CD14-positive monocyte (primary cell): ENCODE data around the gene DAPK2. TPM values are rescaled to one million over a fixed set of nuclear protein-coding genes. Genes with fewer than 3 reads are reported as not detected.

Experiments
- DNase-seq, 3 donors: peaks; one replicate each; pipeline ENCODE4 v3.0.0-alpha.2; 2011 to 2022
- H2AFZ ChIP-seq: 2 replicates; pipeline ENCODE4 v1.6.0; 2012; ENCODE audit warnings: mild to moderate bottlenecking, low read depth, low read length, inconsistent platforms; ENCODE audit not compliant: insufficient read depth, poor library complexity, severe bottlenecking
- H3K27ac ChIP-seq, 2 donors: 1 replicate in 1 of 2; 2 replicates in 1 of 2; pipeline ENCODE4 v1.5.1; 2012 to 2013; ENCODE audit warnings: low read length in 2 of 2, control low read depth in 1 of 2, inconsistent platforms in 1 of 2, low read depth in 1 of 2, mild to moderate bottlenecking in 1 of 2
- H3K27me3 ChIP-seq, 2 donors: one replicate each; pipeline versions ENCODE4 v1.6.0 to v1.6.1; 2011 to 2013; ENCODE audit warnings: low read length in 2 of 2; ENCODE audit not compliant: control insufficient read depth in 2 of 2, insufficient read depth in 2 of 2
- H3K36me3 ChIP-seq, 2 donors: replicated peaks in 1 of 2; 1 replicate in 1 of 2; 2 replicates in 1 of 2; pipeline versions ENCODE4 v1.5.1 to v1.6.1; 2012 to 2013; ENCODE audit warnings: low read length in 2 of 2, control low read depth in 1 of 2, inconsistent platforms in 1 of 2, mild to moderate bottlenecking in 1 of 2; ENCODE audit not compliant: insufficient read depth in 2 of 2, control insufficient read depth in 1 of 2
- H3K4me1 ChIP-seq, 2 donors: 1 replicate in 1 of 2; 2 replicates in 1 of 2; pipeline versions ENCODE4 v1.5.1 to v1.6.1; 2012 to 2013; ENCODE audit warnings: low read length in 2 of 2, control low read depth in 1 of 2, inconsistent platforms in 1 of 2, mild to moderate bottlenecking in 1 of 2, moderate library complexity in 1 of 2; ENCODE audit not compliant: insufficient read depth in 2 of 2, control insufficient read depth in 1 of 2
- H3K4me2 ChIP-seq: replicated peaks from 2 replicates; pipeline ENCODE3; 2012; ENCODE audit warnings: low read length, moderate library complexity, mild to moderate bottlenecking; ENCODE audit not compliant: poor library complexity, severe bottlenecking; ENCODE audit errors: extremely low read depth
- H3K4me3 ChIP-seq, 3 experiments: fragments of 200-600 bp in 1 of 3; sonication (generic) in 1 of 3; replicated peaks in 1 of 3; 1 replicate in 2 of 3; 2 replicates in 1 of 3; pipeline ENCODE4 v1.5.1; 2011 to 2013; ENCODE audit warnings: low read length in 3 of 3, mild to moderate bottlenecking in 3 of 3, control low read depth in 2 of 3, low read depth in 2 of 3, inconsistent platforms in 1 of 3, moderate library complexity in 1 of 3
- H3K79me2 ChIP-seq: 2 replicates; pipeline ENCODE4 v1.6.0; 2012; ENCODE audit warnings: mild to moderate bottlenecking, control low read depth, inconsistent platforms, low read length, moderate library complexity; ENCODE audit not compliant: insufficient read depth
- H3K9ac ChIP-seq: 2 replicates; pipeline ENCODE4 v1.6.0; 2017; ENCODE audit warnings: low read length, mild to moderate bottlenecking; ENCODE audit not compliant: insufficient read depth, poor library complexity, severe bottlenecking
- H3K9me3 ChIP-seq, 2 donors: replicated peaks in 1 of 2; 1 replicate in 1 of 2; 2 replicates in 1 of 2; pipeline versions ENCODE4 v1.5.1 to v1.6.1; 2012 to 2013; ENCODE audit warnings: low read length in 2 of 2, control low read depth in 1 of 2; ENCODE audit not compliant: control insufficient read depth in 1 of 2, insufficient read depth in 1 of 2
- H4K20me1 ChIP-seq: 2 replicates; pipeline ENCODE4 v1.6.0; 2012; ENCODE audit warnings: mild to moderate bottlenecking, low read length, control low read depth, moderate library complexity; ENCODE audit not compliant: insufficient read depth
- H3K27ac Mint-ChIP-seq, 7 donors: one replicate each; pipeline ENCODE4 v1.8.0; 2020; ENCODE audit warnings: mild to moderate bottlenecking in 7 of 7, mixed read lengths in 7 of 7, moderate library complexity in 6 of 7, inconsistent platforms in 2 of 7
- H3K27me3 Mint-ChIP-seq, 3 donors: one replicate each; pipeline ENCODE4 v1.8.0; 2021 to 2022; ENCODE audit warnings: low read depth in 3 of 3, mild to moderate bottlenecking in 3 of 3, mixed read lengths in 3 of 3, moderate library complexity in 3 of 3, inconsistent platforms in 1 of 3
- H3K36me3 Mint-ChIP-seq, 2 donors: one replicate each; pipeline ENCODE4 v1.8.0; 2020; ENCODE audit warnings: mixed read lengths in 2 of 2, inconsistent platforms in 1 of 2, mild to moderate bottlenecking in 1 of 2
- H3K4me1 Mint-ChIP-seq: one replicate; pipeline ENCODE4 v1.8.0; 2020; ENCODE audit warnings: mild to moderate bottlenecking, mixed read lengths
- H3K4me3 Mint-ChIP-seq, 2 donors: one replicate each; pipeline ENCODE4 v1.8.0; 2020; ENCODE audit warnings: mild to moderate bottlenecking in 2 of 2, mixed read lengths in 2 of 2, moderate library complexity in 1 of 2
- H3K9me3 Mint-ChIP-seq, 7 donors: one replicate each; pipeline ENCODE4 v1.8.0; 2020 to 2022; ENCODE audit warnings: mixed read lengths in 7 of 7, mild to moderate bottlenecking in 6 of 7, moderate library complexity in 6 of 7, inconsistent platforms in 2 of 7
- WGBS: methylation state at CpG from one replicate; pipeline ENCODE4 v1.1.5; 2013; ENCODE audit warnings: missing lambda C conversion rate; ENCODE audit not compliant: insufficient coverage; 5-methylcytosine and 5-hydroxymethylcytosine counted together
- intact Hi-C, 2 donors: fragments of 100-400 bp; cut with micrococcal nuclease; formaldehyde crosslinking; loops; one replicate each; pipeline versions ENCODE4 v1.15.0 to v1.15.1; 2023
- polyA plus RNA-seq, 3 donors: library from polyadenylated mRNA; depleted of rRNA in 1 of 3; unstranded in 2 of 3; stranded (reverse) in 1 of 3; fragments of 300-500 nt in 2 of 3; fragments of >200 nt in 1 of 3; fragmentation: Illumina TruSeq in 2 of 3; gene quantifications; 1 replicate in 2 of 3; 2 replicates in 1 of 3; pipeline ENCODE4 v1.2.3, GENCODE V29; 2012 to 2021
- TF ChIP-seq, protein P1 (sequence below): fragments of 200-600 bp; IDR thresholded peaks from one replicate; pipeline ENCODE4 v1.8.0; 2022; ENCODE audit warnings: antibody characterized with exemption, mild to moderate bottlenecking

DAPK2 gene
- polyA plus RNA-seq, 3 donors, result 0.59 to 4.1 (median 2.1) TPM

DNA sequence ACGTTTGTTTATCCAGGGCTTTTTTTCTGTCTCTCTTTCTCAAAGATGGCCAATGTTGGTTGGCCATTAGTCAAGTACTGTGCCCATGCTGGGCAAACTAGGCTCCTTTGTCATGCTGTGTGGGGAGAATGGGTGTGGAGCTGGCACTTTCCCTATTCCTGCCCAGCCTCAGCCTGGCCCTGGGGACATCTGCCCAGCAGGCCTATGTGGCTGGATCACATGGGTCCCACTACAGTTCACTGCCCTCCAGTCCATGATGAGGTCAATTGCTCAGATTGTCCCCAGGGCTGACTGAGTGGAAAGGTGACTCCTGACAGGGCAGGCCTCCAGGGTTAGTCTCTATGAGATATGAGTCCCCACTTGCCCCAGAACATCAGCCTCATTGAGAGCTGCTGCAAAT is 158.1 kb downstream of the DAPK2 start:
- no peaks in the 10 kb centered on the region for H3K79me2 ChIP-seq
- peaks cover 31% of the 10 kb centered on the region in 2 donors for H3K4me1 ChIP-seq
- no peaks in the 10 kb centered on the region for H3K27me3 Mint-ChIP-seq
- TF ChIP-seq, protein P1, sequence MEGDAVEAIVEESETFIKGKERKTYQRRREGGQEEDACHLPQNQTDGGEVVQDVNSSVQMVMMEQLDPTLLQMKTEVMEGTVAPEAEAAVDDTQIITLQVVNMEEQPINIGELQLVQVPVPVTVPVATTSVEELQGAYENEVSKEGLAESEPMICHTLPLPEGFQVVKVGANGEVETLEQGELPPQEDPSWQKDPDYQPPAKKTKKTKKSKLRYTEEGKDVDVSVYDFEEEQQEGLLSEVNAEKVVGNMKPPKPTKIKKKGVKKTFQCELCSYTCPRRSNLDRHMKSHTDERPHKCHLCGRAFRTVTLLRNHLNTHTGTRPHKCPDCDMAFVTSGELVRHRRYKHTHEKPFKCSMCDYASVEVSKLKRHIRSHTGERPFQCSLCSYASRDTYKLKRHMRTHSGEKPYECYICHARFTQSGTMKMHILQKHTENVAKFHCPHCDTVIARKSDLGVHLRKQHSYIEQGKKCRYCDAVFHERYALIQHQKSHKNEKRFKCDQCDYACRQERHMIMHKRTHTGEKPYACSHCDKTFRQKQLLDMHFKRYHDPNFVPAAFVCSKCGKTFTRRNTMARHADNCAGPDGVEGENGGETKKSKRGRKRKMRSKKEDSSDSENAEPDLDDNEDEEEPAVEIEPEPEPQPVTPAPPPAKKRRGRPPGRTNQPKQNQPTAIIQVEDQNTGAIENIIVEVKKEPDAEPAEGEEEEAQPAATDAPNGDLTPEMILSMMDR, result no peak
- H3K4me3 ChIP-seq, result no peak overlapping the region
- no peak overlapping the region for H2AFZ ChIP-seq
- no CpG with 5 or more reads among the region's 1 CpG for WGBS
- no peak overlapping the region for H3K4me3 Mint-ChIP-seq
- intact Hi-C loops, result no loop called here
- H3K27me3 ChIP-seq, result no peaks in the 10 kb centered on the region
- no peak overlapping the region for H3K4me2 ChIP-seq
- no peaks in the 10 kb centered on the region for H4K20me1 ChIP-seq
- DNase-seq, result no peak
- H3K27ac Mint-ChIP-seq, result peak overlapping the region in 1 of 7 donors; percentile 42
- no peaks in the 10 kb centered on the region for H3K36me3 ChIP-seq
- H3K36me3 Mint-ChIP-seq, result no peaks in the 10 kb centered on the region
- peaks cover 0 to 1% (median 0%) of the 10 kb centered on the region in 7 donors for H3K9me3 Mint-ChIP-seq
- no peaks in the 10 kb centered on the region for H3K9me3 ChIP-seq
- peaks cover 33% of the 10 kb centered on the region for H3K4me1 Mint-ChIP-seq
- no peak overlapping the region for H3K9ac ChIP-seq
- no peak overlapping the region for H3K27ac ChIP-seq

DNA sequence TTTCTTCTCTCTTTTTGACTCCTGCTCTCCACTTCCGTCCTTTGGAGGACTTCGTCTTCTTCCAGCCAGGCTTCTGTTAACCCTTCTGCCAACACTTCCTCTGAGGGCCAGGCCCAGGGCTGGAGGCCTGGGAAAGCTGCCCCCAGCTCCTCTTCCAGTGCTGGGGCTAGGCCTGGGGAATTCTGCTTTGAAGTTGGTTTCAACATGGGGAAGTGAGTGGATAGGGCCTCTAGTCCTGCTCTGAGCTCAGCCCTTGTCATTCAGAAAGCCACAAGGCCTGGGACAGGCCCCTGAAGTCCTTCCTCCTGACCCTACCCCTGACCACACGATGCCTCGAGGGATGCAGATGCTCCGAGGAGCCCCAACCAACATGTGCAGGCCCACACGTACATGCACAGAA is 158.7 kb downstream of the DAPK2 start:
- peaks cover 25% of the 10 kb centered on the region in 2 donors for H3K4me1 ChIP-seq
- intact Hi-C loops, result no loop called here
- Mint-ChIP-seq H3K27ac (peak overlapping the region in 6 of 7 donors; percentile 70 to 86 (median 78)), H3K27me3 (peaks cover 0 to 2% (median 0%) of the 10 kb centered on the region in 3 donors), H3K4me3 (peak overlapping the region in 1 of 2 donors; percentile 5), H3K9me3 (no peaks in the 10 kb centered on the region), H3K4me1 (peaks cover 28% of the 10 kb centered on the region), H3K36me3 (no peaks in the 10 kb centered on the region)
- no peak overlapping the region for H3K4me3 ChIP-seq
- no peaks in the 10 kb centered on the region for H3K36me3 ChIP-seq
- TF ChIP-seq, protein P1, result no peak
- no peaks in the 10 kb centered on the region for H4K20me1 ChIP-seq
- H3K9ac ChIP-seq, result no peak overlapping the region
- H3K27me3 ChIP-seq, result no peaks in the 10 kb centered on the region
- H3K79me2 ChIP-seq, result no peaks in the 10 kb centered on the region
- H3K4me2 ChIP-seq, result peak overlapping the region; percentile 19
- peak; percentile 29 to 69 (median 30) for DNase-seq
- WGBS, result 0% methylated on average over 3 of the region's 6 CpGs
- H3K9me3 ChIP-seq, result no peaks in the 10 kb centered on the region
- peak overlapping the region; percentile 9 to 39 for H3K27ac ChIP-seq
- H2AFZ ChIP-seq, result peak overlapping the region; percentile 18
